HEK293 (cell line): Measurements from ENCODE around the gene JAML.

Source experiments
- KLF16 ChIP-seq: fragments of 450-650 bp; formaldehyde crosslinking; IDR thresholded peaks from 2 replicates; pipeline ENCODE4 v1.5.1; 2017; ENCODE audit warnings: missing biosample characterization, missing genetic modification characterization
- ZFP69B ChIP-seq: fragments of 450-650 bp; formaldehyde crosslinking; IDR thresholded peaks from 2 replicates; pipeline ENCODE4 v1.5.1; 2016; ENCODE audit warnings: missing biosample characterization, missing genetic modification characterization
- ZNF274 ChIP-seq, 2 experiments: fragments of 200-500 bp in 1 of 2; fragments of 450-650 bp in 1 of 2; sonication (Bioruptor generic) in 1 of 2; formaldehyde crosslinking in 1 of 2; IDR thresholded peaks; 2 replicates each; pipeline versions ENCODE4 v1.5.1 to v1.6.1; 2014 to 2016; ENCODE audit warnings: borderline replicate concordance in 1 of 2, inconsistent platforms in 1 of 2, low read length in 1 of 2, missing biosample characterization in 1 of 2, missing genetic modification characterization in 1 of 2
- ZNF302 ChIP-seq: fragments of 450-650 bp; formaldehyde crosslinking; IDR thresholded peaks from 2 replicates; pipeline ENCODE4 v1.5.1; 2016; ENCODE audit warnings: missing biosample characterization, missing genetic modification characterization, low read depth
- ZNF350 ChIP-seq: fragments of 450-650 bp; formaldehyde crosslinking; IDR thresholded peaks from 2 replicates; pipeline ENCODE4 v1.5.0; 2017; ENCODE audit warnings: missing biosample characterization, mild to moderate bottlenecking, missing genetic modification characterization
- ZNF416 ChIP-seq: fragments of 450-650 bp; formaldehyde crosslinking; IDR thresholded peaks from 2 replicates; pipeline ENCODE4 v1.5.1; 2016; ENCODE audit warnings: missing biosample characterization, missing genetic modification characterization
- ZNF571 ChIP-seq: fragments of 450-650 bp; formaldehyde crosslinking; IDR thresholded peaks from 2 replicates; pipeline ENCODE4 v1.5.0; 2017; ENCODE audit warnings: missing biosample characterization, missing genetic modification characterization
- ZNF76 ChIP-seq: fragments of 450-650 bp; formaldehyde crosslinking; IDR thresholded peaks from 2 replicates; pipeline ENCODE4; 2016; ENCODE audit warnings: low read depth, missing biosample characterization, missing genetic modification characterization, borderline replicate concordance
- TF ChIP-seq, protein P1 (sequence below): fragments of 450-650 bp; formaldehyde crosslinking; IDR thresholded peaks from 2 replicates; pipeline ENCODE4 v1.5.1; 2016; ENCODE audit warnings: missing biosample characterization, missing genetic modification characterization
- TF ChIP-seq, protein P2 (sequence below): fragments of 450-650 bp; formaldehyde crosslinking; IDR thresholded peaks from 2 replicates; pipeline ENCODE4 v1.5.1; 2016; ENCODE audit warnings: missing biosample characterization, missing genetic modification characterization

DNA sequence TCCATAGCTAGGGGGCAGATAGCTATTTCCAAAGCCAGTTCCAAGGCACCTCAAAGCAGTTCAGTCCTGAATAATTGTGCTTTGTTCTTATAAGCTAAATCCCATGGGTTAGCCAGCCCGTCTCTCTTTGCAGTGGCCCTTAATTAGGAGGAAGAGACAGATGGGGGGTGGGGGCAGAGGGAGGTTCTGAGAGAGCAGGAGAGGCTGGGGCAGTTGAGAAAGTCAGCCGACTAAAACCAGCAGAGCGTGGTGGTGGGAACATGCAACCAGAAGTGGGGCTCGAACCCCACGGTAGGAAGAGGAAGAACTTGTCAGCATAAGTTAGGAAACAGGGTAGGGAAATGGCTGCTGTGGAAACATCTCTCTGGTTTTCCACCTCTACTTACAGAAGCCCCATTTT, 61.3 kb downstream of the JAML start:
- no peak for TF ChIP-seq KLF16
- TF ChIP-seq, protein P1, sequence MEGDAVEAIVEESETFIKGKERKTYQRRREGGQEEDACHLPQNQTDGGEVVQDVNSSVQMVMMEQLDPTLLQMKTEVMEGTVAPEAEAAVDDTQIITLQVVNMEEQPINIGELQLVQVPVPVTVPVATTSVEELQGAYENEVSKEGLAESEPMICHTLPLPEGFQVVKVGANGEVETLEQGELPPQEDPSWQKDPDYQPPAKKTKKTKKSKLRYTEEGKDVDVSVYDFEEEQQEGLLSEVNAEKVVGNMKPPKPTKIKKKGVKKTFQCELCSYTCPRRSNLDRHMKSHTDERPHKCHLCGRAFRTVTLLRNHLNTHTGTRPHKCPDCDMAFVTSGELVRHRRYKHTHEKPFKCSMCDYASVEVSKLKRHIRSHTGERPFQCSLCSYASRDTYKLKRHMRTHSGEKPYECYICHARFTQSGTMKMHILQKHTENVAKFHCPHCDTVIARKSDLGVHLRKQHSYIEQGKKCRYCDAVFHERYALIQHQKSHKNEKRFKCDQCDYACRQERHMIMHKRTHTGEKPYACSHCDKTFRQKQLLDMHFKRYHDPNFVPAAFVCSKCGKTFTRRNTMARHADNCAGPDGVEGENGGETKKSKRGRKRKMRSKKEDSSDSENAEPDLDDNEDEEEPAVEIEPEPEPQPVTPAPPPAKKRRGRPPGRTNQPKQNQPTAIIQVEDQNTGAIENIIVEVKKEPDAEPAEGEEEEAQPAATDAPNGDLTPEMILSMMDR = no peak
- TF ChIP-seq ZNF571 (tag by site-specific recombination) = no peak
- TF ChIP-seq ZNF76 = no peak
- TF ChIP-seq ZNF350 (tag by site-specific recombination) = no peak
- TF ChIP-seq, protein P2, sequence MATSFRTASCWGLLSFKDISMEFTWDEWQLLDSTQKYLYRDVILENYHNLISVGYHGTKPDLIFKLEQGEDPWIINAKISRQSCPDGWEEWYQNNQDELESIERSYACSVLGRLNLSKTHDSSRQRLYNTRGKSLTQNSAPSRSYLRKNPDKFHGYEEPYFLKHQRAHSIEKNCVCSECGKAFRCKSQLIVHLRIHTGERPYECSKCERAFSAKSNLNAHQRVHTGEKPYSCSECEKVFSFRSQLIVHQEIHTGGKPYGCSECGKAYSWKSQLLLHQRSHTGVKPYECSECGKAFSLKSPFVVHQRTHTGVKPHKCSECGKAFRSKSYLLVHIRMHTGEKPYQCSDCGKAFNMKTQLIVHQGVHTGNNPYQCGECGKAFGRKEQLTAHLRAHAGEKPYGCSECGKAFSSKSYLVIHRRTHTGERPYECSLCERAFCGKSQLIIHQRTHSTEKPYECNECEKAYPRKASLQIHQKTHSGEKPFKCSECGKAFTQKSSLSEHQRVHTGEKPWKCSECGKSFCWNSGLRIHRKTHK (tag by site-specific recombination) = no peak
- no peak for TF ChIP-seq ZFP69B (tag by site-specific recombination)
- TF ChIP-seq ZNF302 (tag by site-specific recombination) = no peak
- no peak for TF ChIP-seq ZNF274 (IDR thresholded peaks at IDR 0.05; ENCODE audit: low read length)
- no peak for TF ChIP-seq ZNF274 (tag by site-specific recombination; IDR thresholded peaks at IDR 0.05; ENCODE audit: borderline replicate concordance)
- TF ChIP-seq ZNF416 (tag by site-specific recombination) = no peak
